ENCODE measurements around the gene OR56B1.
"Not testable (repeated sequence)": the region's sequence is repeated elsewhere in the genome, so short reads cannot be mapped to it uniquely, and the experiment has no call there.

Gene OR56B1, protein sequence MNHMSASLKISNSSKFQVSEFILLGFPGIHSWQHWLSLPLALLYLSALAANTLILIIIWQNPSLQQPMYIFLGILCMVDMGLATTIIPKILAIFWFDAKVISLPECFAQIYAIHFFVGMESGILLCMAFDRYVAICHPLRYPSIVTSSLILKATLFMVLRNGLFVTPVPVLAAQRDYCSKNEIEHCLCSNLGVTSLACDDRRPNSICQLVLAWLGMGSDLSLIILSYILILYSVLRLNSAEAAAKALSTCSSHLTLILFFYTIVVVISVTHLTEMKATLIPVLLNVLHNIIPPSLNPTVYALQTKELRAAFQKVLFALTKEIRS

DNA sequence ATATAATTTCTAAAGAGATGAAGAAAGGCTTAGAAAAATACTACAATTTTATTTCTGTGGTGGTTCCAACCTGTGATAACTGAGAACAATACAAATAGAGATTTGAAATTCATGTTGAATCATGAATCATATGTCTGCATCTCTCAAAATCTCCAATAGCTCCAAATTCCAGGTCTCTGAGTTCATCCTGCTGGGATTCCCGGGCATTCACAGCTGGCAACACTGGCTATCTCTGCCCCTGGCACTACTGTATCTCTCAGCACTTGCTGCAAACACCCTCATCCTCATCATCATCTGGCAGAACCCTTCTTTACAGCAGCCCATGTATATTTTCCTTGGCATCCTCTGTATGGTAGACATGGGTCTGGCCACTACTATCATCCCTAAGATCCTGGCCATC is at the start of gene OR56B1:
OR56B1 (plus strand) TSS at position 53 of the 400 bp plus-strand sequence; CDS start at position 122, 69 bp downstream.
- no peak for DNase-seq (ENCODE audit: low spot score)

GRCh38 chr11:5688482-5688881 is 47.8 kb upstream of the OR56B1 start:
- no peak for DNase-seq (ENCODE audit: low spot score)

GRCh38 chr11:5689551-5689983 is 46.7 kb upstream of the OR56B1 start, which contains the start of gene TRIM22:
Gene TRIM22 (plus strand): TSS chr11:5689790. CDS start chr11:5696233, 6,443 bp downstream.
- no peak for DNase-seq (ENCODE audit: low spot score)

DNA sequence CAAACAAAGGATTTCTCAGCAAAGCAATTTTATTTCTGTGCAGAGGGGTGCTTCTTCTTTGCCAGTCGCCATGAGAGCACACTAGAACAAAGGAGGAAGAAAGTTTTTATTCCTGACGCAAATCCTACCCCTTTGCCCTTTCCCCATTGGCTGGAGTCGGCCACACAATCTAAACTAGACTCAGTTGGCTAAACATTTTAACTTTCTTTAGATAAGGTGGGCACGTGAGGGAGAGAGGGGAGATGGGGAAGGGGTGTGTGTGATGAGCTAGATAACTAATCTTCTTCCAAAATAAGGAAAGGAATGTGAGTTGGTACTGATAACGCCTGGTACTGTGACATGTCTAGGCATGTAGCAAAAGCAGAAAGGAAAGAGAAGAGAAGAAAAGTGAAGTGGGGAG is 46.0 kb upstream of the OR56B1 start:
- DNase-seq (ENCODE audit: low spot score): no peak

DNA sequence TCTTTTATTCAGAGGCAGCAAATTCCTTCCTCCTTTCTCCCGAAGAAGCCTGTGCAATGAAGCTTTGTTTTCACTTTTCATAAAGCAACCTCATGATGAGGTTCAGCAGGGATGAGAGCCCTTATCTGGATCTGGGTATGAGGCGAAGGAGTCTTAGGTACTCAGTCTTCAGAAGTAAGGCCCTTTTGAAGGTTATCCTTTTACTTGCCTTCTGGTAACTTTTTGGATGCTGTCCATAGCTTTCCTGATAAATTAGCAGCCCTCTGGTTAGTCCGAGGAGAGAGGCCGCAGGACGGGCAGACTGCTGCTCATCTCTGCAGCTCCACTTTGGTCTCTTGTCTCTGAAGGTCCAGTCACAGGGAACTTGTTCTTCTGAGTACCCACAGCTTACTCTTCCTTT is 45.5 kb upstream of the OR56B1 start:
- DNase-seq (ENCODE audit: low spot score): no peak

- DNase-seq (ENCODE audit: low spot score): not testable (repeated sequence)
Observed at GRCh38 chr11:5691238-5691963, 44.8 kb upstream of the OR56B1 start.

- no peak for DNase-seq (ENCODE audit: low spot score)
Observed at GRCh38 chr11:5691964-5692361, 44.3 kb upstream of the OR56B1 start.

DNA sequence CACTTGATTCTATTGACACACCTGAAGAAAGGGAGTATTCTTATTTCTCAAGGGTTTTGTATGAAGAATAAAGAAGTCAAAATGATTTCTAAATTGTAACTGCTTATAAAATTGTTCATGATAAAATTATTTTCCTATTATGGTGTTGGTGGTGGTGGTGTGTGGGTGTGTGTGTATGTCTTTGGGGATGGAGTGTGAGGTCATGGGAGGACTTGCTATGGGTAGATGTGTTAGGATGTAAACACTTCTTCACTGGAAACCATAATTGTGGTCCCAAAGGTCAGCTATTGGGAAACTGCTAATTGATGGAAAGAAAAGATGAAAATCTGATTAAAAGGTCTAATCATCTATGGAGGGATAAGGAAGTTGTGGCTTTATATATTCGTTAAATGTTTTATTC is 41.6 kb upstream of the OR56B1 start:
- no peak for DNase-seq (ENCODE audit: low spot score)

DNA sequence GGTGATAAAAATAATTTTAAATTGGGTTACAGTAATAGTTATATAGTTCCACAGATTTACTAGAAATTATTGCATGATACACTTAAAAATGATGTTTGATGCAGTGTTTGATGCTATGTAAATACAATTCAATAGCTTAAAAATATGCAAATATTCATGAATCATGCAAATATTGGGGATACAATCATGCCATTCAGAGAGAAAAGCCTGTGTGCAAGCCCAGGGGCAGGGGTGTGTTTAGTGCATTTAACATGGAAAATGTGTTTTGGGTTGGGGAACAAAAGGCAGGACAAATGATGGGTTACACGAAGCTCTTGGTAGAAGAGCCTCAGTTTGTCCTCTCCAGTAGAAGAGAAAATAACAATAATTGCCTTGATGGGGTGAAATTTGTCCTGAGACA is 40.7 kb upstream of the OR56B1 start:
- no peak for DNase-seq (ENCODE audit: low spot score)

- no peak for DNase-seq (ENCODE audit: low spot score)
Observed at GRCh38 chr11:5696210-5696609, 40.0 kb upstream of the OR56B1 start.

DNA sequence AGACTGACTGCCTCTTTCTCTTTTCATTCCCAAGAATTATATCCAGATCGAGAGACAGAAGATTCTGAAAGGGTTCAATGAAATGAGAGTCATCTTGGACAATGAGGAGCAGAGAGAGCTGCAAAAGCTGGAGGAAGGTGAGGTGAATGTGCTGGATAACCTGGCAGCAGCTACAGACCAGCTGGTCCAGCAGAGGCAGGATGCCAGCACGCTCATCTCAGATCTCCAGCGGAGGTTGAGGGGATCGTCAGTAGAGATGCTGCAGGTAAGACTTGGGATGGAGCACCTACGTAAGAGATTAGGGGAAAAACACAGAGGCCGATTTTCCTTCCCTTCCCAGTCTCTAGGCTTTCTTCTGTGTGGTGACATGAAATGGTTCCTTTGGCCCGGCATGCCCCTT is 38.0 kb upstream of the OR56B1 start:
- no peak for DNase-seq (ENCODE audit: low spot score)

GRCh38 chr11:5700421-5701054 is 35.7 kb upstream of the OR56B1 start:
- DNase-seq (ENCODE audit: low spot score): no peak

- DNase-seq (ENCODE audit: low spot score): no peak
Observed at GRCh38 chr11:5701055-5701577, 35.1 kb upstream of the OR56B1 start.

DNA sequence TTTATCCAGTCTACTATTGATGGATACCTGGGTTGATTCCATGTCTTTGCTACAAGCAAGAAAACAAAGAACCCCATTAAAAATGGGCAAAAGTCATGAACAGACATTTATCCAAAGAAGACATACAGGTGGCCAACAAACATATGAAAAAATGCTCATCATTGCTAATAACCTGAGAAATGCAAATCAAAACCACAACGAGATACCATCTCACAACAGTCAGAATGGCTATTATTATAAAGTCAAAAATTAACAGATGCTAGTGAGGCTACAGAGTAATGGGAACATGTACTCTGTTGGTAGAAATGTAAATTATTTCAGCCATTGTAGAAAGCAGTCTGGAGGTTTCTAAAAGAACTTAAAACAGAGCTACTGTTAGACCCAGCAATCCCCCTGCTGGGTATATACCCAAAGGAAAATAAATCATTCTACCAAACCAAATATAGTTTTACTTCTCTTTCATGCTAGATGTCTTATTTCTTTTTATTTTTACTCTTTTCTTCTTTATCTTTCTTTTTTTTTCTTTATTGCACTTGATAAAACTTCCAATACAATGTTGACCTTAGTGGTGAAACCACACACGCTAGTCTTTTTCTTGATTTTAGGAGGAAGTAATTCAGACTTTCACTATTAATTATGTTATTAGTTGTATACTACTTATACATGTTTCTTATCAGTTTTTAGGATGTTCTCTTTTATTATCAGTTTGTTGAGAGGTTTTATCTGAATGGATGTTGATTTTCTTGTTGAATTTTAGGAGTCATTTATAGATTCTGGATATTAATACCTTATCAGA is 32.3 kb upstream of the OR56B1 start:
- DNase-seq (ENCODE audit: low spot score): no peak

- DNase-seq (ENCODE audit: low spot score): no peak
Observed at GRCh38 chr11:5705688-5706087, 30.6 kb upstream of the OR56B1 start.

DNA sequence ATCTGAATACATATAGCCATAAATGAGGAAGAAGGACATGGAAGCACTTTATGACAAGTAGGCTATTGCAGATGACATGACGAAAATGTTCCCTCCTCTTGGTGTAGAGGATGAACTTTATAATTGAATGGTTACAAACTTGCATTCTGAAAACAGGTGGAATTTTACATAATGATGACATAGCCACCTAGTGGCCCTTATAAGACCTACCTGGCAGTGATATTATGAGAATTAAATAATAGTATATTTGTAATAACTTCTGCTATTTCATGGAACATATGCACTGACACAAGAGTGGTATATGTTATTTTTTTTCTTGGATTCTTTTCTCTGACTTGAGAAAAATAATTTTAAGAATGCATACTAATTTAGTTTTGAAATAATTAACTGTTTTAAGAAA is 23.7 kb upstream of the OR56B1 start:
- DNase-seq (ENCODE audit: low spot score): no peak

- no peak for DNase-seq (ENCODE audit: low spot score)
Observed at GRCh38 chr11:5713695-5714094, 22.6 kb upstream of the OR56B1 start.

DNA sequence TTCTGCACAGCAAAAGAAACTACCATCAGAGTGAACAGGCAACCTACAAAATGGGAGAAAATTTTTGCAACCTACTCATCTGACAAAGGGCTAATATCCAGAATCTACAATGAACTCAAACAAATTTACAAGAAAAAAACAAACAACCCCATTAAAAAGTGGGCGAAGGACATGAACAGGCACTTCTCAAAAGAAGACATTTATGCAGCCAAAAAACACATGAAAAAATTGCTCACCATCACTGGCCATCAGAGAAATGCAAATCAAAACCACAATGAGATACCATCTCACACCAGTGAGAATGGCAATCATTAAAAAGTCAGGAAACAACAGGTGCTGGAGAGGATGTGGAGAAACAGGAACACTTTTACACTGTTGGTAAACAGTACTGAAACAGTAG is 19.7 kb upstream of the OR56B1 start:
- not testable (repeated sequence) for DNase-seq (ENCODE audit: low spot score)

GRCh38 chr11:5719703-5720495 is 16.3 kb upstream of the OR56B1 start:
- DNase-seq (ENCODE audit: low spot score): no peak

GRCh38 chr11:5722622-5723021 is 13.6 kb upstream of the OR56B1 start:
- DNase-seq (ENCODE audit: low spot score): peak; percentile 6

GRCh38 chr11:5726351-5726750 is 9.9 kb upstream of the OR56B1 start:
- DNase-seq (ENCODE audit: low spot score): no peak
